Thyroid gland (tissue), 4 donors: ENCODE results near the gene KRT28.

Experiments
- CTCF ChIP-seq, 6 experiments: fragments of 200-600 bp in 3 of 6; fragments of 450-650 bp in 3 of 6; sonication (generic) in 3 of 6; IDR thresholded peaks; one replicate each; pipeline ENCODE4 v1.5.1; 2016 to 2019; ENCODE audit warnings: antibody characterized with exemption in 6 of 6, mild to moderate bottlenecking in 2 of 6, inconsistent platforms in 1 of 6, moderate library complexity in 1 of 6
- POLR2A ChIP-seq, 2 donors: fragments of 450-650 bp; IDR thresholded peaks; one replicate each; pipeline ENCODE4 v1.6.1; 2017; ENCODE audit warnings: antibody characterized with exemption in 2 of 2, mild to moderate bottlenecking in 2 of 2, moderate library complexity in 1 of 2

DNA sequence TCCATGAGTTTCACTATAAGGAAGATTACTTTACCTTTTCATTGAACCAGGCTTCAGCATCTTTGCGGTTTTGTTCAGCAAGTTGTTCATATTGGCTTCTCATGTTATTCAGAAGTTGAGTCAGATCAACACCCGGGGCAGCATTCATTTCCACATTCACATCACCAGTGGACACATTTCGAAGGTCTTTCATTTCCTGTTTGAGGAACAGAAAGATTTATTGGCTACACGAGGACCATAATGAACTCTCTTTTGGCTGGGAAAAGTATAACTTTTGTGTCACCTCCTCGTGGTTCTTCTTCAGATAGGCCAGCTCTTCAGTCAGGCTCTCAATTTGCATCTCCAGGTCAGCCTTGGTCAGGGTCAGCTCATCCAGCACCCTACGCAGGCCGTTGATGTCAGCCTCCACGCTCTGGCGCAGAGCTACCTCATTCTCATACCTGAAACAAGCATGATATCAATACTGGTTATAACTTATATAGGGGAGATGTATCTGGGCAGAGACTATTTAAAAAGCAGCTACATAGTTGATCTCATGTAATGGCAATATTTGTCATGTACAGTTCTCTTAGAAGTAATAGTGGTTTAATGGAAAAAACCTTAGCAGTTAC is 20.6 kb upstream of the KRT28 start:
- TF ChIP-seq POLR2A (IDR thresholded peaks at IDR 0.05) (no peak), CTCF (IDR thresholded peaks at IDR 0.05) (no peak)
